Skeletal muscle satellite cell (primary cell): ENCODE results near the gene CST9L.

Source experiments
- H3K27me3 ChIP-seq: 2 replicates; pipeline ENCODE4 v1.7.0; 2013; ENCODE audit warnings: low read length; ENCODE audit not compliant: control insufficient read depth, insufficient read depth
- H3K36me3 ChIP-seq: 2 replicates; pipeline ENCODE4 v1.7.0; 2013; ENCODE audit warnings: mild to moderate bottlenecking, control low read depth, low read length; ENCODE audit not compliant: insufficient read depth
- H3K4me1 ChIP-seq: 2 replicates; pipeline ENCODE4 v1.7.0; 2013; ENCODE audit warnings: low read length; ENCODE audit not compliant: control insufficient read depth, insufficient read depth
- H3K4me2 ChIP-seq: 2 replicates; pipeline ENCODE4 v1.7.0; 2013; ENCODE audit warnings: mild to moderate bottlenecking, low read length
- H3K4me3 ChIP-seq: 2 replicates; pipeline ENCODE4 v1.7.0; 2013; ENCODE audit warnings: low read length
- H3K9ac ChIP-seq: 2 replicates; pipeline ENCODE4 v1.7.0; 2013; ENCODE audit warnings: mild to moderate bottlenecking, low read depth, low read length, moderate library complexity
- H3K9me3 ChIP-seq: replicated peaks from 2 replicates; pipeline ENCODE4 v1.7.0; 2013; ENCODE audit warnings: mild to moderate bottlenecking, control low read depth, low read length

The CST9L gene

DNA sequence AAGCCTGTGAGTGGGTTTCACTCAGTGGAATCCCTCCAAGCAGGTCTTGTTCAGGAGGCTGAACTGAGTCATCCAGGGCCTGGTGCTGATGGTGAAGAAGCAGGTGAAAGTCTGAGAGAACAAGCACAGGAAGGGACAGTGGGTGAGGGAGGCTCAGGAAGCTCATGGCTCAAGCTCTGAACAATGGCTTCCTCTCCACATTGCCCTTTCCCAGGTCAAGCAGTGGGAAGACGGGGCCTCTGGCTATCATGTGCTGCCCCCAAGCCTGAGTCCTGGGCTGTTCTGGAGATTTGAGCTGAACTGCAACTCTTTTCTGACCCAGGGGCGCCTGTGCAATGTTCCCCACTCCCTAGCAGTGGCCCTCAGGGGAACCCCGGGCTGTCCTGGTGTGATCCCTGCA is 3.4 kb downstream of the CST9L start:
- H3K4me2 ChIP-seq, result no peak overlapping the region
- no peaks in the 10 kb centered on the region for H3K4me1 ChIP-seq
- H3K9me3 ChIP-seq, result no peaks in the 10 kb centered on the region
- no peak overlapping the region for H3K4me3 ChIP-seq
- H3K9ac ChIP-seq, result no peak overlapping the region
- no peaks in the 10 kb centered on the region for H3K36me3 ChIP-seq
- no peaks in the 10 kb centered on the region for H3K27me3 ChIP-seq

DNA sequence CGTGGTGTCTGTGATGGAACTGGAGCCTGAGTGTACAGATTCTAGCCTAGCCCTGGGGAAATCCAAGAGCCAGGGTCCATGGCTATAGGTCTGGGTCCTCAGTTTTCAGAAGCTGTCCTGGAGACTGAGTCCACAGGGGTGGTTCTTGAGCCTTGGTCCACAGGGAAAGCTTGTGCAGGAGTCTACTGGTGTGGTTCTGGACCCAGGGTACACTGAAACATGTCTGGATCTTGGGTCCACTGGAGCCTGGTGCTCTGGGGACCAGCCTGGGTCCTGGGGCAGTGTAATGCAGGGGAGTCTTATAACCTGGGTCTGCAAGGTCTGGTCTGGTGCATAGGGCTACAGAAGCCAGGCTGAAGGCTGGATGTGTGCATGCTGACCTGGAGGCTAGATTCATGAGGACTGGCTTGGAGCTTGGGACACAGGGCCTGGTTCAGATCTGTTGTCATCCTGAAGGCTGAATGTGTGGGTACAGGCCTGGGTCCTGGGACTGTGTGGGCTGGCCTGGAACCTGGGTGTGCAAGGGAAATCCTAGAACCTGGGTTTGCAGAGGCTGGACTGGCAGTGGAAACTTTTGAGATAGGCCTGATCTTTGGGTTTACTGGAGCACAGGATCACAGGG is 5.5 kb downstream of the CST9L start:
- Histone ChIP-seq H3K4me1 (no peaks in the 10 kb centered on the region), H3K9ac (no peak overlapping the region), H3K36me3 (no peaks in the 10 kb centered on the region)

DNA sequence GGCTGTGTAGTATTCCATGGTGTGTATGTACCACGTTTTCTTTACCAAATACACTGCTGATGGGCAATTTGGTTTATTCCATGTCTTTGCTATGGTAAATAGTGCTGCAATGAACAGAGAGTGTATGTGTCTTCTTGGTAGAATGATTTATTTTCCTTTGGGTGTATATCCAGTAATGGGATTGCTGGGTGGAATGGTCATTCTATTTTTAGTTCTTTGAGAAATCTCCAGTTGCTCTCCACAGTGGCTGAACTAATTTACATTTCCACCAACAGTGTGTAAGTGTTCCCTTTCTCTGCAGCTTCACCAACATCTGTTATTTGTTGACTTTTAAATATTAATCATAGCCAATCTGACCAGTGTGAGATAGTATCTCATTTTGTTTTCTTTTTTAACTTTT is 13.9 kb downstream of the CST9L start:
- Histone ChIP-seq H3K4me3 (no peak overlapping the region), H3K9ac (no peak overlapping the region), H3K27me3 (peaks cover 2% of the 10 kb centered on the region), H3K36me3 (no peaks in the 10 kb centered on the region), H3K4me1 (no peaks in the 10 kb centered on the region), H3K4me2 (no peak overlapping the region), H3K9me3 (no peaks in the 10 kb centered on the region)

More for the DNA sequence above, 5.5 kb downstream of the CST9L start:
- H3K27me3 ChIP-seq, result no peaks in the 10 kb centered on the region
- no peak overlapping the region for H3K4me3 ChIP-seq
- no peak overlapping the region for H3K4me2 ChIP-seq
- H3K9me3 ChIP-seq, result no peaks in the 10 kb centered on the region

DNA sequence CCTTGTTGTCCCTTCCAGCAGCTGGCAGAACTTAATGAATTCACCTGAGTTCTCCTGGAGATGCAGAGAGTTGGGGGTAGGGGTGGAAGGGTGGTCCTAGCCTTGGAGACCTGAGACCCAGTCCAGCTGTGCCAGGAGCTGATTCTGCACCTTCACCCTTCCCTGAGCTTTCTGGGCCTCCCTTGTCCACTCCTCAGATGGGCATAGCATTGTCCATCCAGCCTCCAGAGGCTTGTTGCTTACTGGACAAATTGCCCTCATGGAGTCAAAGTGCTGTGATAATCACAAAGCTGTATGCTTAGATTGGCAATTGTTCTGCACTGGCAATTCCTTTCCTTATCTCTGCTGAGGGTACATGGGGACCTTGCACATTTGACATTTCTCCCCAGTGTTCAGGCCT is 16.5 kb downstream of the CST9L start:
- Histone ChIP-seq H3K4me1 (no peaks in the 10 kb centered on the region), H3K27me3 (peaks cover 7% of the 10 kb centered on the region), H3K4me3 (no peak overlapping the region), H3K36me3 (no peaks in the 10 kb centered on the region), H3K9ac (no peak overlapping the region), H3K4me2 (no peak overlapping the region), H3K9me3 (no peaks in the 10 kb centered on the region)

GRCh38 chr20:23551383-23551782 is 16.9 kb downstream of the CST9L start:
- H3K4me1 ChIP-seq, result no peaks in the 10 kb centered on the region
- no peak overlapping the region for H3K4me3 ChIP-seq
- H3K36me3 ChIP-seq, result no peaks in the 10 kb centered on the region
- no peak overlapping the region for H3K4me2 ChIP-seq
- no peaks in the 10 kb centered on the region for H3K9me3 ChIP-seq
- no peak overlapping the region for H3K9ac ChIP-seq
- H3K27me3 ChIP-seq, result peaks cover 7% of the 10 kb centered on the region

GRCh38 chr20:23550227-23550626 is 18.1 kb downstream of the CST9L start:
- no peaks in the 10 kb centered on the region for H3K4me1 ChIP-seq
- H3K9me3 ChIP-seq, result no peaks in the 10 kb centered on the region
- H3K4me2 ChIP-seq, result no peak overlapping the region
- no peak overlapping the region for H3K9ac ChIP-seq
- peaks cover 7% of the 10 kb centered on the region for H3K27me3 ChIP-seq
- no peak overlapping the region for H3K4me3 ChIP-seq
- H3K36me3 ChIP-seq, result no peaks in the 10 kb centered on the region

- no peaks in the 10 kb centered on the region for H3K4me1 ChIP-seq
- no peak overlapping the region for H3K9ac ChIP-seq
- H3K4me2 ChIP-seq, result no peak overlapping the region
- H3K27me3 ChIP-seq, result peaks cover 7% of the 10 kb centered on the region
- no peaks in the 10 kb centered on the region for H3K36me3 ChIP-seq
- no peaks in the 10 kb centered on the region for H3K9me3 ChIP-seq
- no peak overlapping the region for H3K4me3 ChIP-seq
Observed at GRCh38 chr20:23548408-23548807, 19.9 kb downstream of the CST9L start.

DNA sequence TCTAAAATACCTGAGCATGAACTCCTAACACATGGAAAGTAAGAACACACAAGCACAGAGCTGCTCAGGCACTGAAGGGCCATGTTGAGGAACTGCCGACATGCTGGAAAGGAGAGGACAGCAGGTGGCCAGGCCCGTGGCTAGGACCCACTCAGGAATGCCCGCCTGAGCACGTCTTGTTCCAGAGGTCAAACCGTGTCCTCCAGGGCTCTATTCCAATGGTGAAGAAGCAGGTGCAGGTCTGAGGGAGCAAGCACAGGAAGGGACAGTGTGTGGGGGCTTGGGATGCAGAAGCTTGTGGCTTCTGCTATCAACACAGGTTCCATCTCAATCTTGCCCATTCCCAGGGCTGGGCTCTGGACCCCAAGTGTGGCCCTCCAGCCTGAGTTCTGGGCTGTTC is 20.7 kb downstream of the CST9L start:
- no peaks in the 10 kb centered on the region for H3K4me1 ChIP-seq
- H3K4me2 ChIP-seq, result no peak overlapping the region
- no peaks in the 10 kb centered on the region for H3K9me3 ChIP-seq
- peaks cover 7% of the 10 kb centered on the region for H3K27me3 ChIP-seq
- no peak overlapping the region for H3K9ac ChIP-seq
- no peaks in the 10 kb centered on the region for H3K36me3 ChIP-seq
- no peak overlapping the region for H3K4me3 ChIP-seq

- Histone ChIP-seq H3K4me2 (no peak overlapping the region), H3K27me3 (peaks cover 7% of the 10 kb centered on the region), H3K36me3 (no peaks in the 10 kb centered on the region), H3K9ac (no peak overlapping the region), H3K4me3 (no peak overlapping the region), H3K9me3 (no peaks in the 10 kb centered on the region), H3K4me1 (no peaks in the 10 kb centered on the region)
Observed at GRCh38 chr20:23546435-23547144, 21.7 kb downstream of the CST9L start.

GRCh38 chr20:23544133-23544532 is 24.2 kb downstream of the CST9L start:
- no peaks in the 10 kb centered on the region for H3K9me3 ChIP-seq
- no peaks in the 10 kb centered on the region for H3K4me1 ChIP-seq
- no peak overlapping the region for H3K4me3 ChIP-seq
- peaks cover 3% of the 10 kb centered on the region for H3K27me3 ChIP-seq
- H3K9ac ChIP-seq, result no peak overlapping the region
- no peak overlapping the region for H3K4me2 ChIP-seq
- H3K36me3 ChIP-seq, result no peaks in the 10 kb centered on the region

DNA sequence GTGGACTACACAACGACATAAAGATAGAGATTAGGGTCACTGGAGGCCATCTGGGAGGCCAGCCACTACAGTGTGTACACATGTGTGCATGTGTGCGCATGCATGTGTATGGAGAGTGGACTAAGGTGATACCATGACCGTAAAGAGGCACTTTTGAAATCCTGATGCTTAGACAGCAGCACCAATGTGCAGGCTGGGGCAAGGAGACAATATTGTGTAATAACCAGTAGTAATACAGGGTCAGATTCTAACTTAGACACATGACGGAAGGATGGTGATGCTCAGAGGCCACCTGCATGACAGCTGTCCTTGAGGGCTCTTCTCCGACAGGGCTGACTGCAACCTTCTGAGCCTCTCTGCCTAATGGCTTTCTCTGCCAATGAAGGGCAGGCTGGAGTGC is 25.5 kb downstream of the CST9L start:
- Histone ChIP-seq H3K27me3 (no peaks in the 10 kb centered on the region), H3K36me3 (no peaks in the 10 kb centered on the region), H3K9me3 (no peaks in the 10 kb centered on the region), H3K9ac (no peak overlapping the region), H3K4me3 (no peak overlapping the region), H3K4me2 (no peak overlapping the region), H3K4me1 (no peaks in the 10 kb centered on the region)

- Histone ChIP-seq H3K27me3 (no peaks in the 10 kb centered on the region), H3K9ac (no peak overlapping the region), H3K9me3 (no peaks in the 10 kb centered on the region), H3K4me1 (no peaks in the 10 kb centered on the region), H3K36me3 (no peaks in the 10 kb centered on the region), H3K4me2 (no peak overlapping the region), H3K4me3 (no peak overlapping the region)
Observed at GRCh38 chr20:23541776-23542175, 26.5 kb downstream of the CST9L start.
